ENCODE measurements around the gene MYO15A. TPM values are rescaled to one million over a fixed set of nuclear protein-coding genes. Genes with fewer than 3 reads are reported as not detected.

Gene MYO15A
- total and polyA plus RNA-seq, 2 donors (not counting 1 experiment from before 2014, with no cell fraction given): 2.5 to 3.1 TPM

- Histone ChIP-seq H3K9me3 (ENCODE audit: control extremely low read depth in 1 of 3, control insufficient read depth in 2 of 3, insufficient read depth in 1 of 3, low read length in 2 of 3) (peaks cover 0 to 3% (median 0%) of the 10 kb centered on the region in 3 donors), H3K36me3 (replicated peaks in 1 of 2; ENCODE audit: control extremely low read depth in 1 of 2, control insufficient read depth in 1 of 2, extremely low read depth in 1 of 2, insufficient read depth in 2 of 2, low read length in 1 of 2) (no peaks in the 10 kb centered on the region), H3K27ac (ENCODE audit: low read length in 2 of 2) (peak overlapping the region in 1 of 2 donors; percentile 42), H4K20me1 (ENCODE audit: control insufficient read depth, insufficient read depth, low read length, poor library complexity, severe bottlenecking) (no peaks in the 10 kb centered on the region), H3K4me2 (replicated peaks; ENCODE audit: low read depth, low read length, poor library complexity, severe bottlenecking) (no peak overlapping the region), H3K4me3 (ENCODE audit: control extremely low read depth in 1 of 5, extremely low read depth in 1 of 5, insufficient read depth in 1 of 5, low read depth in 2 of 5, low read length in 4 of 5) (no peak overlapping the region), H3K9ac (ENCODE audit: low read length) (no peak overlapping the region), H3K4me1 (ENCODE audit: control insufficient read depth in 2 of 2, insufficient read depth in 2 of 2, low read length in 2 of 2) (peaks cover 12 to 32% of the 10 kb centered on the region in 2 donors), H2AFZ (ENCODE audit: insufficient read depth, low read depth, low read length, poor library complexity, severe bottlenecking) (no peak overlapping the region), H3K27me3 (replicated peaks in 1 of 4; ENCODE audit: control extremely low read depth in 1 of 4, control insufficient read depth in 3 of 4, insufficient read depth in 4 of 4, low read length in 3 of 4) (no peaks in the 10 kb centered on the region), H3K79me2 (ENCODE audit: control insufficient read depth, insufficient read depth, low read length) (no peaks in the 10 kb centered on the region)
- Mint-ChIP-seq H3K4me1 (peaks cover 34% of the 10 kb centered on the region), H3K9me3 (ENCODE audit: insufficient read depth) (no peaks in the 10 kb centered on the region), H3K27me3 (no peaks in the 10 kb centered on the region), H3K27ac (no peak overlapping the region), H3K4me3 (peak overlapping the region; percentile 49)
- intact Hi-C loops (cut with micrococcal nuclease): no loop called here
- DNase-seq (no peak), ATAC-seq (ENCODE audit: low read depth) (no peak)
- CTCF ChIA-PET: no interaction called here
- POLR2A ChIA-PET: interaction anchor here (1.8 kb wide), 1 partner anchor 27 kb away, joined by 30 read pairs; the partner anchor contains the start of gene ALKBH5
- TF ChIP-seq EZH2 (IDR thresholded peaks at IDR 0.05; ENCODE audit: borderline replicate concordance, insufficient read depth, low read depth, low read length, poor library complexity, severe bottlenecking) (no peak), CTCF (IDR thresholded peaks at IDR 0.05) (no peak)
- WGBS (ENCODE audit: insufficient coverage): 93% methylated on average over 9 of the region's 10 CpGs
Measured at GRCh38 chr17:18156976-18157280, 48.4 kb downstream of the MYO15A start.

DNA sequence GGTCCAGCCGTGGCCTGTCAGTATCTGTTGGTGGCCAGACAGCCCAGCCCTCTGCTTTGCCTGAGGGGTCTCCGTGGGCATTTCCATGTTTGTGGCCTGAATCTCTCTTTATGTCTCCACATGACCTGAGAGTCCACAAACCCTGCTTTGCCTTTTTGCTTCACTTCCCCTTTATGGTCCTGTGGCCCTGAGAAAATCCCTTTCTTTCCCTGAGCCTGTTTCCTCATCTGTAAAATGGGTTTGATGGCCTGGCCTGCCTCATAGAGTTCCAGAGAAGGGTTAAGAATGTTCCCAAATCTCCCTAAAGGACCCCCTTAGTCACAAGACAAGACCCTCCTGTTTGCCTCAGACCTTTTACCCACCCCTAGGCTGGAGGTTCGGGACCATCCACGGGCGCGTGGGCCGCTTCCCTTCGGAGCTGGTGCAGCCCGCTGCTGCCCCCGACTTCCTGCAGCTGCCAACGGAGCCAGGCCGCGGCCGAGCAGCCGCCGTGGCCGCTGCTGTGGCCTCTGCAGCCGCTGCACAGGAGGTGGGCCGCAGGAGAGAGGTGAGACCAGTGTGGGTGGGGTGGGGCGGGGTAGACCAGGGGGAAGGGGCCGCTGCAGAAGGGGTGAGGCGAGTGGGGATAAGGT is 48.9 kb downstream of the MYO15A start:
- peak overlapping the region; percentile 91 for H3K27ac Mint-ChIP-seq
- Histone ChIP-seq H2AFZ (ENCODE audit: insufficient read depth, low read depth, low read length, poor library complexity, severe bottlenecking) (peak overlapping the region; percentile 84), H3K9ac (ENCODE audit: low read length) (no peak overlapping the region), H3K27me3 (replicated peaks in 1 of 4; ENCODE audit: control extremely low read depth in 1 of 4, control insufficient read depth in 3 of 4, insufficient read depth in 4 of 4, low read length in 3 of 4) (no peaks in the 10 kb centered on the region), H3K36me3 (replicated peaks in 1 of 2; ENCODE audit: control extremely low read depth in 1 of 2, control insufficient read depth in 1 of 2, extremely low read depth in 1 of 2, insufficient read depth in 2 of 2, low read length in 1 of 2) (no peaks in the 10 kb centered on the region), H3K27ac (ENCODE audit: low read length in 2 of 2) (peak overlapping the region; percentile 3 to 42), H3K79me2 (ENCODE audit: control insufficient read depth, insufficient read depth, low read length) (no peaks in the 10 kb centered on the region), H3K4me3 (ENCODE audit: control extremely low read depth in 1 of 5, extremely low read depth in 1 of 5, insufficient read depth in 1 of 5, low read depth in 2 of 5, low read length in 4 of 5) (peak overlapping the region in 2 of 5 experiments; percentile 55 to 59), H3K9me3 (ENCODE audit: control extremely low read depth in 1 of 3, control insufficient read depth in 2 of 3, insufficient read depth in 1 of 3, low read length in 2 of 3) (peaks cover 0 to 3% (median 0%) of the 10 kb centered on the region in 3 donors), H3K4me1 (ENCODE audit: control insufficient read depth in 2 of 2, insufficient read depth in 2 of 2, low read length in 2 of 2) (peaks cover 12 to 32% of the 10 kb centered on the region in 2 donors), H4K20me1 (ENCODE audit: control insufficient read depth, insufficient read depth, low read length, poor library complexity, severe bottlenecking) (no peaks in the 10 kb centered on the region), H3K4me2 (replicated peaks; ENCODE audit: low read depth, low read length, poor library complexity, severe bottlenecking) (peak overlapping the region; percentile 85)
- POLR2A ChIA-PET: interaction anchor here (1.2 to 1.8 kb wide), 2 partner anchors 26 to 54 kb away, joined by 3 to 30 read pairs; partner anchors contain the start of gene ALKBH5
- TF ChIP-seq EZH2 (IDR thresholded peaks at IDR 0.05; ENCODE audit: borderline replicate concordance, insufficient read depth, low read depth, low read length, poor library complexity, severe bottlenecking) (no peak), CTCF (IDR thresholded peaks at IDR 0.05) (no peak)
- H3K4me1 Mint-ChIP-seq: peaks cover 33% of the 10 kb centered on the region
- peak overlapping the region; percentile 93 for H3K4me3 Mint-ChIP-seq
- H3K9me3 Mint-ChIP-seq (ENCODE audit: insufficient read depth): no peaks in the 10 kb centered on the region
- H3K27me3 Mint-ChIP-seq: no peaks in the 10 kb centered on the region
- CTCF ChIA-PET: interaction anchor here (0.6 to 0.8 kb wide), 2 partner anchors 15 to 58 kb away, joined by 3 read pairs; no protein-coding TSS in a partner anchor
- ATAC-seq (ENCODE audit: low read depth) (no peak), DNase-seq (peak; percentile 52)
- WGBS (ENCODE audit: insufficient coverage): 74% methylated on average over 21 of the region's 22 CpGs
- intact Hi-C loops (cut with micrococcal nuclease): no loop called here

Data from B cell (primary cell).